Suprapubic skin (tissue), 4 donors: ENCODE measurements around the gene POMGNT1.

ENCODE experiments used
- CTCF ChIP-seq, 2 donors: fragments of 200-600 bp in 1 of 2; fragments of 450-650 bp in 1 of 2; sonication (generic) in 1 of 2; IDR thresholded peaks; one replicate each; pipeline ENCODE4 v1.5.1; 2016 to 2019; ENCODE audit warnings: antibody characterized with exemption in 2 of 2, mild to moderate bottlenecking in 1 of 2, moderate library complexity in 1 of 2
- EP300 ChIP-seq: sonication (generic); formaldehyde crosslinking; IDR thresholded peaks from one replicate; pipeline ENCODE4 v1.6.1; 2017; ENCODE audit warnings: antibody characterized with exemption
- POLR2A ChIP-seq, 2 donors: fragments of 450-650 bp; IDR thresholded peaks; one replicate each; pipeline ENCODE4 v1.6.1; 2017; ENCODE audit warnings: antibody characterized with exemption in 2 of 2, mild to moderate bottlenecking in 2 of 2, moderate library complexity in 2 of 2
- POLR2AphosphoS5 ChIP-seq, 3 donors: sonication (generic); formaldehyde crosslinking; IDR thresholded peaks; one replicate each; pipeline ENCODE4 v1.6.1; 2017; ENCODE audit warnings: antibody characterized with exemption in 3 of 3

- TF ChIP-seq EP300 (no peak), POLR2A (IDR thresholded peaks at IDR 0.05) (no peak), CTCF (IDR thresholded peaks at IDR 0.05) (no peak), POLR2AphosphoS5 (IDR thresholded peaks at IDR 0.05) (no peak)
These were observed 7.7 kb downstream of the POMGNT1 start for GRCh38 chr1:46190539-46190938.
